Ishikawa (cell line): Measurements from ENCODE around the gene BRD2.

ENCODE experiments used
- CEBPB ChIP-seq: IDR thresholded peaks from 2 replicates; pipeline ENCODE4 v1.6.1; 2012
- CREB1 ChIP-seq: IDR thresholded peaks from 2 replicates; pipeline ENCODE4 v1.6.1; 2012; ENCODE audit warnings: low read depth
- EGR1 ChIP-seq: IDR thresholded peaks from 2 replicates; pipeline ENCODE4 v1.6.1; 2012
- EP300 ChIP-seq: IDR thresholded peaks from 2 replicates; pipeline ENCODE4 v1.6.1; 2012; ENCODE audit warnings: borderline replicate concordance
- FOXM1 ChIP-seq: IDR thresholded peaks from 2 replicates; pipeline ENCODE4 v1.6.1; 2012; ENCODE audit warnings: low read depth, borderline replicate concordance
- NFIC ChIP-seq: IDR thresholded peaks from 2 replicates; pipeline ENCODE4 v1.6.1; 2012
- RAD21 ChIP-seq: IDR thresholded peaks from 2 replicates; pipeline ENCODE4 v1.6.1; 2012; ENCODE audit warnings: low read depth
- TAF1 ChIP-seq: IDR thresholded peaks from 2 replicates; pipeline ENCODE4 v1.6.1; 2012; ENCODE audit warnings: low read depth, mild to moderate bottlenecking
- TCF12 ChIP-seq: IDR thresholded peaks from 2 replicates; pipeline ENCODE4 v1.6.1; 2012; ENCODE audit warnings: low read depth
- TEAD4 ChIP-seq: IDR thresholded peaks from 2 replicates; pipeline ENCODE4 v1.6.1; 2012
- YY1 ChIP-seq: IDR thresholded peaks from 2 replicates; pipeline ENCODE4 v1.6.1; 2012; ENCODE audit warnings: low read depth
- ZBTB7A ChIP-seq: IDR thresholded peaks from 2 replicates; pipeline ENCODE4 v1.6.1; 2012; ENCODE audit warnings: low read depth
- TF ChIP-seq, protein P1 (sequence below): IDR thresholded peaks from 2 replicates; pipeline ENCODE4 v1.6.1; 2012
- TF ChIP-seq, protein P2 (sequence below): IDR thresholded peaks from 2 replicates; pipeline ENCODE4 v1.6.1; 2012; ENCODE audit warnings: low read depth, mild to moderate bottlenecking
- TF ChIP-seq, protein P3 (sequence below): IDR thresholded peaks from 2 replicates; pipeline ENCODE4 v1.6.1; 2012

BRD2 gene

DNA sequence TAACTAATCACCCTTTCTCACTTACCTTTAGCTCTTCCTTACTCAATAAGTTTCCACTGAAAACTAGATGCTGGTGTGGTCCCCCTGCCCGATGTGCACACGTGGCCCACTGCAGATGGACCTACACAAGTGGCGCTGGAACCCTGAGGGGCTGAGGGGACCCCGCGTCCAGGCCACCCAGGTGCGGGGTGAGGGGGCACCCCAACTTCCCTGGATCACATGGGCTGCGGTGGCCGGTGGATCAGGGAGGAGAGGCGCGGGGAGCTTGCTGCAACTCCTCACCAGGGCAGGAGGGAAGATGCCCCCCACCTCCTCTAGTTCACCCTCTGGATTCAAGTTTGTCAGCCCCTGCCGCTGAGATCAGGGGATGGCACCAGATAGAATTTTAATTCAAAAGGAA, 53.5 kb downstream of the BRD2 start:
- TF ChIP-seq TAF1 = no peak
- no peak for TF ChIP-seq TCF12
- TF ChIP-seq RAD21 = no peak
- TF ChIP-seq CEBPB = no peak
- no peak for TF ChIP-seq ZBTB7A
- no peak for TF ChIP-seq CREB1
- TF ChIP-seq, protein P1, sequence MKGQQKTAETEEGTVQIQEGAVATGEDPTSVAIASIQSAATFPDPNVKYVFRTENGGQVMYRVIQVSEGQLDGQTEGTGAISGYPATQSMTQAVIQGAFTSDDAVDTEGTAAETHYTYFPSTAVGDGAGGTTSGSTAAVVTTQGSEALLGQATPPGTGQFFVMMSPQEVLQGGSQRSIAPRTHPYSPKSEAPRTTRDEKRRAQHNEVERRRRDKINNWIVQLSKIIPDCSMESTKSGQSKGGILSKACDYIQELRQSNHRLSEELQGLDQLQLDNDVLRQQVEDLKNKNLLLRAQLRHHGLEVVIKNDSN = no peak
- TF ChIP-seq, protein P2, sequence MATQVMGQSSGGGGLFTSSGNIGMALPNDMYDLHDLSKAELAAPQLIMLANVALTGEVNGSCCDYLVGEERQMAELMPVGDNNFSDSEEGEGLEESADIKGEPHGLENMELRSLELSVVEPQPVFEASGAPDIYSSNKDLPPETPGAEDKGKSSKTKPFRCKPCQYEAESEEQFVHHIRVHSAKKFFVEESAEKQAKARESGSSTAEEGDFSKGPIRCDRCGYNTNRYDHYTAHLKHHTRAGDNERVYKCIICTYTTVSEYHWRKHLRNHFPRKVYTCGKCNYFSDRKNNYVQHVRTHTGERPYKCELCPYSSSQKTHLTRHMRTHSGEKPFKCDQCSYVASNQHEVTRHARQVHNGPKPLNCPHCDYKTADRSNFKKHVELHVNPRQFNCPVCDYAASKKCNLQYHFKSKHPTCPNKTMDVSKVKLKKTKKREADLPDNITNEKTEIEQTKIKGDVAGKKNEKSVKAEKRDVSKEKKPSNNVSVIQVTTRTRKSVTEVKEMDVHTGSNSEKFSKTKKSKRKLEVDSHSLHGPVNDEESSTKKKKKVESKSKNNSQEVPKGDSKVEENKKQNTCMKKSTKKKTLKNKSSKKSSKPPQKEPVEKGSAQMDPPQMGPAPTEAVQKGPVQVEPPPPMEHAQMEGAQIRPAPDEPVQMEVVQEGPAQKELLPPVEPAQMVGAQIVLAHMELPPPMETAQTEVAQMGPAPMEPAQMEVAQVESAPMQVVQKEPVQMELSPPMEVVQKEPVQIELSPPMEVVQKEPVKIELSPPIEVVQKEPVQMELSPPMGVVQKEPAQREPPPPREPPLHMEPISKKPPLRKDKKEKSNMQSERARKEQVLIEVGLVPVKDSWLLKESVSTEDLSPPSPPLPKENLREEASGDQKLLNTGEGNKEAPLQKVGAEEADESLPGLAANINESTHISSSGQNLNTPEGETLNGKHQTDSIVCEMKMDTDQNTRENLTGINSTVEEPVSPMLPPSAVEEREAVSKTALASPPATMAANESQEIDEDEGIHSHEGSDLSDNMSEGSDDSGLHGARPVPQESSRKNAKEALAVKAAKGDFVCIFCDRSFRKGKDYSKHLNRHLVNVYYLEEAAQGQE = no peak
- TF ChIP-seq EP300 = no peak
- no peak for TF ChIP-seq FOXM1
- TF ChIP-seq, protein P3, sequence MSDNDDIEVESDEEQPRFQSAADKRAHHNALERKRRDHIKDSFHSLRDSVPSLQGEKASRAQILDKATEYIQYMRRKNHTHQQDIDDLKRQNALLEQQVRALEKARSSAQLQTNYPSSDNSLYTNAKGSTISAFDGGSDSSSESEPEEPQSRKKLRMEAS = no peak
- TF ChIP-seq EGR1 = no peak
- TF ChIP-seq NFIC = no peak
- TF ChIP-seq TEAD4 = no peak
- TF ChIP-seq YY1 = no peak

DNA sequence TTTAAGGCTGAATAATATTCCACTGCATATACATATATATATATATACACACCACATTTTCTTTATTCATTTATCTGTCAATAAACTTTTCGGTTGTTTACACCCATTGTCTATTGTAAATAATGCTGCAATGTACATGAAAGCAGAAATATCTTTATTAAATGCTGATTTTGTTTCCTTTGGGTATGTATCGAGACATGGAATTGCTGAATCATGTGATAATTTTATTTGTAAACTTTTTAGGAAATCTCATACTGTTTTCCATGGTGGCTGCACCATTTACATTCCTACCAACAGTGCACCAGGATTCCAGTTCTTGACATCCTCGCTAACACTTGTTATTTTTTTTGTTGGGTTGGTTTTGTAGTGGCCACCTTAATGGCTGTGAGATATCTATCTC, 55.1 kb downstream of the BRD2 start:
- TF ChIP-seq TCF12 = no peak
- no peak for TF ChIP-seq TAF1
- TF ChIP-seq EP300 = no peak
- TF ChIP-seq CEBPB = no peak
- TF ChIP-seq, protein P1 = no peak
- no peak for TF ChIP-seq RAD21

DNA sequence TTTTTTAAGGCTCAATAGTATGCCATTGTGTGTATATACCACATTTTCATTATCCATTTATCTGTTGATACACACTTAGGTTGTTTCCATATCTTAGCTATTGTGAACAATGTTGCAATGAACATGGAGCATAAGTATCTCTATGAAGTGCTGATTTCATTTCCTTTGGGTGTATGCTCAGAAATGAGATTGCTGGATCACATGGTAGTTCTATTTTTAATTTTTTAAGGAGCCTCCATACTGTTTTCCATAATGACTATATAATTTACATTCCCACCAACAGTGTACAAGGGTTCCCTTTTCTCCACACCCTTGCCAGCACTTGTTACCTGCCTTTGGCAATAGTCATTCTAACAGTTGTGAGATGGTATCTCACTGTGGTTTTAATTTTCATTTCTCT, 56.1 kb downstream of the BRD2 start:
- TF ChIP-seq CEBPB (no peak), FOXM1 (no peak), TCF12 (no peak)

DNA sequence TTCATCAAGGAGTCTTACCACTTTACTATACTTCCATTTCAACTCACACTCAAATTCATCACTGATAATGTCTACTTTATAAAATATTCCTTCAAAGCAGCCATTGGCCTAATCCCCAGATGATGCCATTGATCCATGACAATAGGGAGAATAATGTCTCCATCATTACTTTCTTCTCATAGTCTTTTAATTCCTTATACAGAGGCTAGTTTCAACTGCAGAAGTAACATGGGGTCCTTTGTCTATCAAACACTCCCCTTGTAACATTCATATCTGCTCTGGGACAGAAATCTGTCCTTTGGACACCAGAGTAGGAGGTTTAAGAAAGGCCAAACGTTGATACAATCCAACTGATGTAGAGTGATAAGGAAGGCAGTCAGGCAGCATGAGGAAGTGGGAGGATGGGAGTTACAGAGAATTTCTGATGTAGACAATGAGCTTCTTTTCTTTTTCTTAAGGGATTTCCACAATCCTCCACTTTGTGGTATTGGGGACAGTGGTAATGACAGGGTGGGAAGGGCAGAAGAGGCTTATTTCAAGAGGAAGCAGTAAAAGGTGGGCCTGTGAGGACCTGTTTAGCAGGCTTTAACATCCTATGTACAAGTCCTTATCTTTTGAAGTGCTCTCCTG, 59.9 kb downstream of the BRD2 start:
- no peak for TF ChIP-seq TEAD4
- TF ChIP-seq RAD21 = no peak
- TF ChIP-seq, protein P2 = no peak
- TF ChIP-seq CEBPB = no peak
- no peak for TF ChIP-seq YY1
- no peak for TF ChIP-seq NFIC
- no peak for TF ChIP-seq CREB1
- TF ChIP-seq FOXM1 = no peak
- no peak for TF ChIP-seq EGR1
- no peak for TF ChIP-seq ZBTB7A
- TF ChIP-seq, protein P1 = no peak
- no peak for TF ChIP-seq EP300
- TF ChIP-seq TAF1 = no peak
- TF ChIP-seq, protein P3 = no peak

DNA sequence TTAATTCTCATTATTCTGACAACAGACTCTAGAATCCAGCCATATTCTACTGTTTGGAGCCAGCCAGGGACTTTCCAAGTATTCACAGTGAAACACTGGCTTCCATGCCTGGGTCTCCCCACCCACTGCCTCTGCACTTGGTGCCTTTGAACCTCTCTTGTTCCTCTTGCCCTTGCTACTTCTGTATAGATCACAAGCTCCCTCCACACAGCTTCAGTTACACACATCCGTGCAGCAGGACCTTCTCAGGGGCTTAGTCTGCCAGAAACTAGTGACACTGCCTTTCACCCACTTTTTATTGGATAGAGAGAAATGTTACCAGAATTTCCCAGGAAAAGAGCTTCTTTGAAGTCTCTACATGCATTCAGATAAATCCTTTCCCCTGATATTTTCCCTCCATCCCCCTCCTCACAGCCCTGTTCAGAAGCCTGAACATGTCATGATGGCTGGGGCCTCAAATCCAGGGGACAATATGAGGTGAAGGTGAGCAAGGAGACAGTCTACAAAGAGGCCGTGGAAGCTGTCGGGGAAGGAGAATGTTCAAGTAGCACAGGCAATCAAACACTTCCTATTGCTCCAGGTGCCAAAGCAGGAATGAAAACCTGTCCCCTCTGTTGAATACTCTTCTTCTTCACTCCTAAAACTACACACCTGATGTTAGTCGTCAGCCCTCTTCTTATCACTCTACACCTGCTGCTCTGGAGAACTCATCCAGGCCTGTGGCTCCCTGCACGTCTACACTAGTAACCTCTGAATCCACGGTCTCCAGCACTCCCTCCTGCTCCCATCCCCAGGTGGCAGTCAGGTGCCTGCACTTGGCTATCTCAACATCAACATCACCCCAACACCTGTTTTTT, 61.2 kb downstream of the BRD2 start:
- no peak for TF ChIP-seq ZBTB7A

DNA sequence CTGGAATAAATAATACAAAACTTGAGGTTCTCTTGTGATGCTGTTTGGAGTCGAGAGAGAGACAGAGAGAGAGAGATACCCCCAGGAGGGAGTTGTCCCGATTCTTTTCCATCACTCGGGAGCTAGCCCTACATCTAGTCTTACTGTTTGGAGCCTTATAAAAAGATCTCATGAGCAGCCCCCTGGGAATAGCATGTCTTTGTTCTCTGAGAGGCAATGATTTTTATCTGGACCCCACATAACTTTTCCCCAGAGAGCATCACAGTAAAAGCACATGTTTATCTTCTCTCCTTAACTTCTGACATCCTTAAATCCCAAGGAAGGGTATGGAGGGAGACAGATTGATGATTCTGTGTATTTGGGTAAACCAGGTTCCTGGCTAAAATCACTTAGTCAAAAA, 61.9 kb downstream of the BRD2 start:
- TF ChIP-seq EGR1 (no peak), YY1 (no peak), ZBTB7A (no peak), FOXM1 (no peak), RAD21 (no peak), TCF12 (no peak), EP300 (no peak), CREB1 (no peak), TAF1 (no peak), CEBPB (no peak), TEAD4 (no peak), NFIC (no peak)
- TF ChIP-seq, protein P1 = no peak
- TF ChIP-seq, protein P3 = no peak
- TF ChIP-seq, protein P2 = no peak
